Measurements from ENCODE around the gene ATP11A.

The ATP11A gene

DNA sequence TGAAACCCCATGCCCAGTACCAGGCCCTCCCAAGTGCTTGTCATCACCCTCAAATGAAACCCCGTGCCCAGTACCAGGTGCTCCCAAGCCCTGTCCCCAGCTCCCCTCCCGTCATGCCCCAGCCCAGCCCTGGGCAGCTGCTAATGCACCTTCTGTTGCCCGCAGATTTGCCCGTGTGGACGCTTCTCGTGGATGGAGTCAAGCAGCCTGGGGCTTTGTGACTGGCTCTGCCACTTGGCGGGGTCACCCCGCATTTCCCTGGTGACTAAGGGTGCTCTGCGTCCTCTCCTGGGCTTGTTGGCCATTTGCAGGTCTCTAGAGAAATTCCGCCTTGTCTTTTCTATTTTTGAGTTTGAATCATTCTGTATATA is 82.7 kb downstream of the ATP11A start:
- H2AFZ ChIP-seq (ENCODE audit: low read depth): no peak overlapping the region
- H4K20me1 ChIP-seq (ENCODE audit: insufficient read depth): no peaks in the 10 kb centered on the region
- H3K4me3 ChIP-seq (IDR thresholded peaks at IDR 0.05; ENCODE audit: insufficient read depth, low read depth, low read length): no peak overlapping the region
- H3K4me1 ChIP-seq (ENCODE audit: low read depth, poor library complexity, severe bottlenecking): no peaks in the 10 kb centered on the region
- H3K4me2 ChIP-seq: no peak overlapping the region
- H3K79me2 ChIP-seq (ENCODE audit: insufficient read depth, low read depth): no peaks in the 10 kb centered on the region
- H3K9ac ChIP-seq: no peak overlapping the region
- H3K36me3 ChIP-seq (ENCODE audit: insufficient read depth): no peaks in the 10 kb centered on the region
- H3K27me3 ChIP-seq (ENCODE audit: insufficient read depth, low read depth): no peaks in the 10 kb centered on the region
- H3K27ac ChIP-seq: no peak overlapping the region
- TF ChIP-seq, protein P1, sequence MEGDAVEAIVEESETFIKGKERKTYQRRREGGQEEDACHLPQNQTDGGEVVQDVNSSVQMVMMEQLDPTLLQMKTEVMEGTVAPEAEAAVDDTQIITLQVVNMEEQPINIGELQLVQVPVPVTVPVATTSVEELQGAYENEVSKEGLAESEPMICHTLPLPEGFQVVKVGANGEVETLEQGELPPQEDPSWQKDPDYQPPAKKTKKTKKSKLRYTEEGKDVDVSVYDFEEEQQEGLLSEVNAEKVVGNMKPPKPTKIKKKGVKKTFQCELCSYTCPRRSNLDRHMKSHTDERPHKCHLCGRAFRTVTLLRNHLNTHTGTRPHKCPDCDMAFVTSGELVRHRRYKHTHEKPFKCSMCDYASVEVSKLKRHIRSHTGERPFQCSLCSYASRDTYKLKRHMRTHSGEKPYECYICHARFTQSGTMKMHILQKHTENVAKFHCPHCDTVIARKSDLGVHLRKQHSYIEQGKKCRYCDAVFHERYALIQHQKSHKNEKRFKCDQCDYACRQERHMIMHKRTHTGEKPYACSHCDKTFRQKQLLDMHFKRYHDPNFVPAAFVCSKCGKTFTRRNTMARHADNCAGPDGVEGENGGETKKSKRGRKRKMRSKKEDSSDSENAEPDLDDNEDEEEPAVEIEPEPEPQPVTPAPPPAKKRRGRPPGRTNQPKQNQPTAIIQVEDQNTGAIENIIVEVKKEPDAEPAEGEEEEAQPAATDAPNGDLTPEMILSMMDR (conservative IDR thresholded peaks at IDR 0.05; ENCODE audit: low read depth, low read length): no peak

DNA sequence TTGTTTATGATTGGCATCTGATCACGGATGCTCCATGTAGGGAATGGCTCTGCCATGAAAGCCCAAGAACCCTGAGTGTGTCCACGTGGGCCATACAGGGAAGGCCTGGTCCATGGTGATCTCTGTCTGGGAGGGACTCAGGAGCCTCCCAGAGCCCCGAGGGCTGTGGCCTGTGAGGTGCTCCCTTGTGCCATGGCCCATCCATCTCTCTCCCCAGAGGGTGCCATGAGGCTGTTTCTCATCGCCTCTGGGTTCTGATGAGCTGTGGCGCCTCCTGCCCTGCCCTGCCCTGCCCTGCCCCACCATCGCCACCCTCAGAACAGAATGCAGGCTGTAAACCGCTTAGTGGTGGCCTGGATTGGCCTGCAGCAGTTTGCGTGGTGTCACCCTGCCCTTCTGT is 83.1 kb downstream of the ATP11A start:
- H3K79me2 ChIP-seq (ENCODE audit: insufficient read depth, low read depth): no peaks in the 10 kb centered on the region
- no peak overlapping the region for H3K27ac ChIP-seq
- H3K4me1 ChIP-seq (ENCODE audit: low read depth, poor library complexity, severe bottlenecking): no peaks in the 10 kb centered on the region
- H4K20me1 ChIP-seq (ENCODE audit: insufficient read depth): no peaks in the 10 kb centered on the region
- no peak overlapping the region for H2AFZ ChIP-seq (ENCODE audit: low read depth)
- H3K4me3 ChIP-seq (IDR thresholded peaks at IDR 0.05; ENCODE audit: insufficient read depth, low read depth, low read length): no peak overlapping the region
- no peaks in the 10 kb centered on the region for H3K27me3 ChIP-seq (ENCODE audit: insufficient read depth, low read depth)
- H3K4me2 ChIP-seq: no peak overlapping the region
- no peaks in the 10 kb centered on the region for H3K36me3 ChIP-seq (ENCODE audit: insufficient read depth)
- TF ChIP-seq, protein P1 (conservative IDR thresholded peaks at IDR 0.05; ENCODE audit: low read depth, low read length): no peak
- H3K9ac ChIP-seq: no peak overlapping the region

DNA sequence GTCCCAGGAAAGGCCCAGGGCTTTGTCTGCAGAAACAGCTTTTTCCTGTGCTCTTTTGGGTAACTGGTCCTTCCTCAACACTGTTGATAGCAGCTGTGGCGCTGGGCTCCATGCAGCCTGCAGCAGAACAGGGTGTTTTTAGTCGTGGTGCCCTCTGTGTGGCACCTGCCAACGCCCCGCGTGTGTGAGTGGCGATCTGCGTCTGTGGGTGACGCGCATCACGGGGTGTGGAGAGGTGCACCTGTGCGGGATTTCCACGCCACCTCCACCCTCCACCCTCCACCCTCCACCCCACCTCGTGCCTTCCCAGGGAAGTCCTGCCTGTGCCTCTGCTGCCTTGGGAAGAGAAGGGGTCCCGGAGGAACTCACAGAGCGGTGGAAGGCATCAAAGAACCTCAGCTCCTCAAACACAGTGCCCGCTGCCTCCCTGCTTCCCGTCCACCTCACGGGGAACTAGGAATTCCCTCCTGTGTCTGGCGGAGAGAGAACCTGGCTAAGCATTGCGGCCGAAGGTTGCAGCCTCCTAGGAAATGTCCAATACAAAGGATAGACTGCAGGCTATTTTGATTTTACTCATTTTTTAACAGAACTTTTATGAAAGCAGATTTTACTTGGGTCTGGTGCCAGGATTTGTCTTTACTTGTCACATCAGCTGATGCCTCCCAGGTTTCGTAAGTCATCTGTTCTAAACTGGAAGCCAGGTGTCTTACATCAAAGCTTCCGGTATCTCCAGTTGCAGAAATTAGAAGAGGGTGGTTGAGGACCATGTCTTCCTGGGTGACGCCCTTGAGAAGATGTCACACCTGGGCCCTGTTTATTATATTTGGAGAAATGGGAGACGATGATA is 84.0 kb downstream of the ATP11A start:
- TF ChIP-seq, protein P1 (conservative IDR thresholded peaks at IDR 0.05; ENCODE audit: low read depth, low read length): no peak
- Histone ChIP-seq H3K4me3 (IDR thresholded peaks at IDR 0.05; ENCODE audit: insufficient read depth, low read depth, low read length) (no peak overlapping the region), H4K20me1 (ENCODE audit: insufficient read depth) (no peaks in the 10 kb centered on the region), H3K4me2 (no peak overlapping the region), H3K36me3 (ENCODE audit: insufficient read depth) (no peaks in the 10 kb centered on the region), H3K79me2 (ENCODE audit: insufficient read depth, low read depth) (no peaks in the 10 kb centered on the region), H3K27ac (no peak overlapping the region), H3K4me1 (ENCODE audit: low read depth, poor library complexity, severe bottlenecking) (no peaks in the 10 kb centered on the region), H3K9ac (no peak overlapping the region), H3K27me3 (ENCODE audit: insufficient read depth, low read depth) (no peaks in the 10 kb centered on the region), H2AFZ (ENCODE audit: low read depth) (no peak overlapping the region)

DNA sequence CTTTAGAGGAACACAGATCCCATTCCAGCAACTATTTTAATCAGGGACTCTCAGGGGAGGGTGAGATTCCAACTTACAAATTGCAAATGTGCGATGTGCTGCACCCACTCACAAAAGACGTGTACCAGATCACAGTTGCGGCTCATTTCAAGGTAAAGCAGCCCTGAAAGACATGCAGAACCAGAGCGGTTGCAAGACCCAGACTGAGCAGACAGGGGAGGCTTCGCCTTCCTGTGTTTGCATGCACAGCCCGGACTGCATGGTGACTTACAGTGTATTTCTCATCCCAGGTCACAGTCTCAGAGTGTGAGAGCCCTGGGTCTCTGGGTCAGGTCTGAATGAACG is 84.6 kb downstream of the ATP11A start:
- Histone ChIP-seq H3K4me1 (ENCODE audit: low read depth, poor library complexity, severe bottlenecking) (no peaks in the 10 kb centered on the region), H3K36me3 (ENCODE audit: insufficient read depth) (no peaks in the 10 kb centered on the region), H3K4me3 (IDR thresholded peaks at IDR 0.05; ENCODE audit: insufficient read depth, low read depth, low read length) (no peak overlapping the region), H3K9ac (no peak overlapping the region), H4K20me1 (ENCODE audit: insufficient read depth) (no peaks in the 10 kb centered on the region), H3K79me2 (ENCODE audit: insufficient read depth, low read depth) (no peaks in the 10 kb centered on the region), H3K27me3 (ENCODE audit: insufficient read depth, low read depth) (no peaks in the 10 kb centered on the region), H3K27ac (no peak overlapping the region), H2AFZ (ENCODE audit: low read depth) (no peak overlapping the region), H3K4me2 (no peak overlapping the region)
- TF ChIP-seq, protein P1 (conservative IDR thresholded peaks at IDR 0.05; ENCODE audit: low read depth, low read length): no peak
